PC-3 (cell line): Measurements from ENCODE around the gene FPGS.

Source experiments
- EZH2 ChIP-seq: fragments of 300-600 bp; sonication (generic); IDR thresholded peaks from one replicate; pipeline ENCODE4 v1.6.1; 2017; ENCODE audit warnings: antibody characterized with exemption, mild to moderate bottlenecking, low read length; ENCODE audit not compliant: unreplicated experiment
- EZH2phosphoT487 ChIP-seq: fragments of 300-600 bp; sonication (generic); IDR thresholded peaks from 2 replicates; pipeline ENCODE4 v1.6.1; 2018; ENCODE audit warnings: mild to moderate bottlenecking, antibody characterized with exemption, low read length, borderline replicate concordance
- TF ChIP-seq, protein P1 (sequence below): fragments of 300-600 bp; sonication (generic); conservative IDR thresholded peaks from 2 replicates; pipeline ENCODE4 v1.5.1; 2017; ENCODE audit warnings: antibody characterized with exemption, low read depth, mild to moderate bottlenecking, low read length

- TF ChIP-seq, protein P1, sequence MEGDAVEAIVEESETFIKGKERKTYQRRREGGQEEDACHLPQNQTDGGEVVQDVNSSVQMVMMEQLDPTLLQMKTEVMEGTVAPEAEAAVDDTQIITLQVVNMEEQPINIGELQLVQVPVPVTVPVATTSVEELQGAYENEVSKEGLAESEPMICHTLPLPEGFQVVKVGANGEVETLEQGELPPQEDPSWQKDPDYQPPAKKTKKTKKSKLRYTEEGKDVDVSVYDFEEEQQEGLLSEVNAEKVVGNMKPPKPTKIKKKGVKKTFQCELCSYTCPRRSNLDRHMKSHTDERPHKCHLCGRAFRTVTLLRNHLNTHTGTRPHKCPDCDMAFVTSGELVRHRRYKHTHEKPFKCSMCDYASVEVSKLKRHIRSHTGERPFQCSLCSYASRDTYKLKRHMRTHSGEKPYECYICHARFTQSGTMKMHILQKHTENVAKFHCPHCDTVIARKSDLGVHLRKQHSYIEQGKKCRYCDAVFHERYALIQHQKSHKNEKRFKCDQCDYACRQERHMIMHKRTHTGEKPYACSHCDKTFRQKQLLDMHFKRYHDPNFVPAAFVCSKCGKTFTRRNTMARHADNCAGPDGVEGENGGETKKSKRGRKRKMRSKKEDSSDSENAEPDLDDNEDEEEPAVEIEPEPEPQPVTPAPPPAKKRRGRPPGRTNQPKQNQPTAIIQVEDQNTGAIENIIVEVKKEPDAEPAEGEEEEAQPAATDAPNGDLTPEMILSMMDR = no peak
- TF ChIP-seq EZH2 (no peak), EZH2phosphoT487 (no peak)
These were observed 8.5 kb upstream of the FPGS start for GRCh38 chr9:127794001-127794791.
